Uterus (tissue), 2 donors: ENCODE measurements around the gene DLST.

Experiments used
- CTCF ChIP-seq, 4 experiments: fragments of 200-600 bp in 2 of 4; fragments of 450-650 bp in 2 of 4; sonication (generic) in 2 of 4; IDR thresholded peaks; one replicate each; pipeline ENCODE4 v1.5.1; 2016 to 2019; ENCODE audit warnings: antibody characterized with exemption in 4 of 4, mild to moderate bottlenecking in 2 of 4, moderate library complexity in 1 of 4
- POLR2A ChIP-seq, 2 donors: fragments of 450-650 bp; IDR thresholded peaks; one replicate each; pipeline ENCODE4 v1.6.1; 2016; ENCODE audit warnings: antibody characterized with exemption in 2 of 2, mild to moderate bottlenecking in 1 of 2, moderate library complexity in 1 of 2

GRCh38 chr14:74910556-74910955 lies 28.8 kb downstream of the DLST start:
- no peak for TF ChIP-seq POLR2A (IDR thresholded peaks at IDR 0.05)
- TF ChIP-seq CTCF (IDR thresholded peaks at IDR 0.05): no peak
